Thyroid gland (tissue), 4 donors: ENCODE measurements around the gene ZBTB16. TPM values are rescaled to one million over a fixed set of nuclear protein-coding genes. Genes with fewer than 3 reads are reported as not detected.

Source experiments
- DNase-seq, 2 donors: peaks; one replicate each; pipeline ENCODE4 v3.0.0-alpha.2; 2019
- H3K27ac ChIP-seq, 3 donors: fragments of 200-600 bp; sonication (generic); 1 replicate in 2 of 3; 2 replicates in 1 of 3; pipeline ENCODE4 v1.5.1; 2016 to 2019; ENCODE audit warnings: mild to moderate bottlenecking in 1 of 3, moderate library complexity in 1 of 3
- H3K27me3 ChIP-seq: fragments of 200-600 bp; sonication (generic); one replicate; pipeline ENCODE4 v1.5.1; 2019
- H3K36me3 ChIP-seq, 2 donors: fragments of 200-600 bp; sonication (generic); one replicate each; pipeline ENCODE4 v1.5.1; 2016 to 2019
- H3K4me1 ChIP-seq, 2 donors: fragments of 200-600 bp; sonication (generic); one replicate each; pipeline ENCODE4 v1.5.1; 2017 to 2019
- H3K4me3 ChIP-seq, 3 donors: fragments of 200-600 bp; sonication (generic); replicated peaks in 1 of 3; 1 replicate in 2 of 3; 2 replicates in 1 of 3; pipeline ENCODE4 v1.5.1; 2016; ENCODE audit warnings: mild to moderate bottlenecking in 1 of 3
- H3K9me3 ChIP-seq: fragments of 200-600 bp; sonication (generic); one replicate; pipeline ENCODE4 v1.5.1; 2017
- POLR2A ChIP-seq, 2 donors: fragments of 450-650 bp; IDR thresholded peaks; one replicate each; pipeline ENCODE4 v1.6.1; 2017; ENCODE audit warnings: antibody characterized with exemption in 2 of 2, mild to moderate bottlenecking in 2 of 2, moderate library complexity in 1 of 2
- WGBS, 2 donors: methylation state at CpG; one replicate each; pipeline ENCODE4 v1.1.5; 2017; 5-methylcytosine and 5-hydroxymethylcytosine counted together
- intact Hi-C: fragments of 100-400 bp; cut with DNase I; formaldehyde crosslinking; loops from one replicate; pipeline ENCODE4 v1.15.1; 2023
- total RNA-seq, 4 donors: library from RNA; depleted of rRNA; stranded (reverse); fragments of >200 nt; gene quantifications; one replicate each; pipeline ENCODE4 v1.2.3, GENCODE V29; 2016
- TF ChIP-seq, protein P1 (sequence below), 6 experiments: fragments of 200-600 bp in 3 of 6; fragments of 450-650 bp in 3 of 6; sonication (generic) in 3 of 6; IDR thresholded peaks; one replicate each; pipeline ENCODE4 v1.5.1; 2016 to 2019; ENCODE audit warnings: antibody characterized with exemption in 6 of 6, mild to moderate bottlenecking in 2 of 6, inconsistent platforms in 1 of 6, moderate library complexity in 1 of 6

Gene ZBTB16
- total RNA-seq, 4 donors from 2014 or later, result 157 to 385 (median 177) TPM

GRCh38 chr11:114159320-114159719, 99.8 kb downstream of the ZBTB16 start:
- intact Hi-C loops, result no loop called here
- no peak for DNase-seq
- peaks cover 16 to 20% of the 10 kb centered on the region in 2 donors for H3K36me3 ChIP-seq
- H3K4me1 ChIP-seq, result peaks cover 93 to 96% of the 10 kb centered on the region in 2 donors
- no peaks in the 10 kb centered on the region for H3K27me3 ChIP-seq
- no peaks in the 10 kb centered on the region for H3K9me3 ChIP-seq
- TF ChIP-seq POLR2A (IDR thresholded peaks at IDR 0.05), result no peak
- TF ChIP-seq, protein P1, sequence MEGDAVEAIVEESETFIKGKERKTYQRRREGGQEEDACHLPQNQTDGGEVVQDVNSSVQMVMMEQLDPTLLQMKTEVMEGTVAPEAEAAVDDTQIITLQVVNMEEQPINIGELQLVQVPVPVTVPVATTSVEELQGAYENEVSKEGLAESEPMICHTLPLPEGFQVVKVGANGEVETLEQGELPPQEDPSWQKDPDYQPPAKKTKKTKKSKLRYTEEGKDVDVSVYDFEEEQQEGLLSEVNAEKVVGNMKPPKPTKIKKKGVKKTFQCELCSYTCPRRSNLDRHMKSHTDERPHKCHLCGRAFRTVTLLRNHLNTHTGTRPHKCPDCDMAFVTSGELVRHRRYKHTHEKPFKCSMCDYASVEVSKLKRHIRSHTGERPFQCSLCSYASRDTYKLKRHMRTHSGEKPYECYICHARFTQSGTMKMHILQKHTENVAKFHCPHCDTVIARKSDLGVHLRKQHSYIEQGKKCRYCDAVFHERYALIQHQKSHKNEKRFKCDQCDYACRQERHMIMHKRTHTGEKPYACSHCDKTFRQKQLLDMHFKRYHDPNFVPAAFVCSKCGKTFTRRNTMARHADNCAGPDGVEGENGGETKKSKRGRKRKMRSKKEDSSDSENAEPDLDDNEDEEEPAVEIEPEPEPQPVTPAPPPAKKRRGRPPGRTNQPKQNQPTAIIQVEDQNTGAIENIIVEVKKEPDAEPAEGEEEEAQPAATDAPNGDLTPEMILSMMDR (IDR thresholded peaks at IDR 0.05), result no peak
- 59 to 60% methylated on average over 5 of the region's 5 CpGs for WGBS, 2 donors
- H3K27ac ChIP-seq, result peak overlapping the region; percentile 97 to 100 (median 99)
- H3K4me3 ChIP-seq, result no peak overlapping the region

- intact Hi-C loops, result no loop called here
- peaks cover 93 to 96% of the 10 kb centered on the region in 2 donors for H3K4me1 ChIP-seq
- peaks cover 16 to 20% of the 10 kb centered on the region in 2 donors for H3K36me3 ChIP-seq
- TF ChIP-seq, protein P1 (IDR thresholded peaks at IDR 0.05), result peak in 1 of 6 experiments; percentile 23
- peak in 1 of 2 donors; percentile 50 for TF ChIP-seq POLR2A (IDR thresholded peaks at IDR 0.05)
- H3K4me3 ChIP-seq, result no peak overlapping the region
- H3K9me3 ChIP-seq, result no peaks in the 10 kb centered on the region
- no peaks in the 10 kb centered on the region for H3K27me3 ChIP-seq
- peak overlapping the region; percentile 99 to 100 (median 100) for H3K27ac ChIP-seq
- WGBS, 2 donors, result 5% methylated on average over 18 of the region's 18 CpGs
- peak; percentile 99 for DNase-seq
These were observed 100.5 kb downstream of the ZBTB16 start for GRCh38 chr11:114159802-114160632.

GRCh38 chr11:114160894-114161293, 101.4 kb downstream of the ZBTB16 start:
- 87 to 91% methylated on average over 6 of the region's 6 CpGs for WGBS, 2 donors
- Histone ChIP-seq H3K27me3 (no peaks in the 10 kb centered on the region), H3K36me3 (peaks cover 16 to 20% of the 10 kb centered on the region in 2 donors), H3K4me1 (peaks cover 93 to 96% of the 10 kb centered on the region in 2 donors), H3K27ac (peak overlapping the region; percentile 99 to 100 (median 100)), H3K9me3 (no peaks in the 10 kb centered on the region), H3K4me3 (no peak overlapping the region)
- DNase-seq, result no peak
- TF ChIP-seq POLR2A (IDR thresholded peaks at IDR 0.05), result no peak
- TF ChIP-seq, protein P1 (IDR thresholded peaks at IDR 0.05), result no peak
- intact Hi-C loops, result no loop called here

DNA sequence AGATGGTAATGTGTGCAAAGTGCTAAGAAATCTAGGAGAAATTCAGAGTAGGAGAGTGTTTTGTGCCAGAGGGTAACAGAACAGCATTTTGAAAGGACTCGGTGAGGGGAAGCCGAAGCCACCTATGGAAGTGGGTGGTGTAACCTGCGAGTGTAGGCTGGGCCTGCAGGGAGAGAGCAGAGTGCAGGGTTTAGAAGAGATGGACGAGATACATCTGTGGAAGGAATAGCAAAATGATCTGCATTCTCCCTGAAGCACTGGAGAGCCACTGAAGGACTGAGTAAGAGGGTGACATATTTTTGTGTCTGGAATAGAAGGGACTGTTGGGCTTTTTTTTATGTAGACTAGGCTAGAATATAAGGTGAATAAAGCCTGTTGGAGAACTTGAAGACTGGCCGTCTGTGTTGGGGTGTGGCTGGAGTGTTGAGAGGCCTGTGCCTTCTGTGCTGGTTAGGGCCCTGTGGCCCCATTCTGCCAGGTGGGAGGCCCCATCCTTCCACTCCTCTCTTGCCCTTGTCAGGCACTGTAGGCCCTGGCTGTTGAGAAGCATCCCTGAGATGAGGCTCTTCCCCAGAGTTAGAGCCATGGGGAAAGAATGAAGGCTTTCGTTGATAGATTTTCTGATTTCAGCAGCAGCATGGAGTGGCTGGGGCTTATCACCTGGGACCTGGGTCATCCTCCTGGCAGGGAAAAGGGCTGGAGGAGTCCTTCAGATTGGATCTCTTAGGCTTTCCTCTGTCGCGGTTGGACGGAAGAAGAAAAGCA, 102.2 kb downstream of the ZBTB16 start:
- no peak overlapping the region for H3K4me3 ChIP-seq
- 73 to 77% methylated on average over 9 of the region's 9 CpGs for WGBS, 2 donors
- peak overlapping the region; percentile 99 to 100 (median 100) for H3K27ac ChIP-seq
- no peaks in the 10 kb centered on the region for H3K9me3 ChIP-seq
- TF ChIP-seq POLR2A (IDR thresholded peaks at IDR 0.05), result no peak
- TF ChIP-seq, protein P1 (IDR thresholded peaks at IDR 0.05), result no peak
- DNase-seq, result no peak
- H3K4me1 ChIP-seq, result peaks cover 93 to 96% of the 10 kb centered on the region in 2 donors
- no peaks in the 10 kb centered on the region for H3K27me3 ChIP-seq
- H3K36me3 ChIP-seq, result peaks cover 10 to 20% of the 10 kb centered on the region in 2 donors
- intact Hi-C loops, result no loop called here
